Measurements from ENCODE around the gene STK35.
"Not testable (repeated sequence)": the region's sequence is repeated elsewhere in the genome, so short reads cannot be mapped to it uniquely, and the experiment has no call there.

Gene STK35

DNA sequence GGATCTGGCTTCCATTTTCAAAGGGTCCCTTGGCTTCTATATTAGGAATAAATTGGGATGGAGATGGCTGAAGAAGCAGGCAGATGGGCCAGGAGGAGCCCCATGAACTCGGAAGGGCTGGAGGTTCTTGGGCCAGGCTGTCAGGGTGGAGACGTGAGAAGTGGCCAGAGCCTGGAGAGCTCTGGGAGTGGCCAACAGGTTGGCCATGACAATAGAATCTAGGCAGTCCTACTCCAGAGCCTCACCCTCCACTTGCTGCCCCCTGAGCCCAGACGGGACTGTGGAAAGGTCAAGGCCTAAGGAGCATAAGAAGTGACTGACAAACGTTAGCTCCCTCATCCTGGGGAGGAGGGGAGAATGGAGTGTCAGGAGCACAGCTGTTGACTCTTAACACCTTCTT lies 62.1 kb downstream of the STK35 start:
- no peak for DNase-seq

GRCh38 chr20:2164421-2164820 lies 62.8 kb downstream of the STK35 start:
- no peak for DNase-seq

- DNase-seq = no peak
Measured at GRCh38 chr20:2164966-2165365, 63.3 kb downstream of the STK35 start.

- DNase-seq = no peak
Measured at GRCh38 chr20:2165871-2166270, 64.2 kb downstream of the STK35 start.

GRCh38 chr20:2167112-2167511 lies 65.5 kb downstream of the STK35 start:
- no peak for DNase-seq

- DNase-seq = no peak
Measured at GRCh38 chr20:2168946-2169345, 67.3 kb downstream of the STK35 start.

DNA sequence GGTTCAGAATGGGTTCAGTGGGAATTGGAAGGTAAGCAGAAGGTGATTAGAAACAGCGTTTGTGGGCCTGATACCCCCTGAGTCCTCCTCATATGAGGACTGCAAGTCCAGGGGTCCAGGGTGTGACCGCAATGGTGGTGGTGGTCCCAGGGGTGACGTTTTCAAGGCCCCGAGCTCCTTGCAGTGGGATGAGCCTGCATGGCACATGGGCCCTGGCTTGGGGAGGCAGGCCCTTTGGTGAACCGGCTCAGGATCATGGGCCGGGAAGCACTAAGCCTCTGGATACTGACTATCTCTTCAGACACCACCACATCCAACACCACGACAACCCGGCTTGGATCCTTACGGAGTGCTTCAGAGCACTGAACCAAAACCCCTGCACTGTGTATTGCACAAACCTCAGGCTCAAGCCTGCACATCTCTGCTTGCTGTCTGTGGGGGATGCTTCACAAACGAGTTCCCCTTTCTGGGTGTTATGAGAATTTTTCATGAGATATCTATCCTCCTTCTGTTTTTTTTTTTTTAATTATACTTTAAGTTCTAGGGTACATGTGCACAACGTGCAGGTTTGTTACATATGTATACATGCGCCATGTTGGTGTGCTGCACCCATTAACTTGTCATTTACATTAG lies 67.9 kb downstream of the STK35 start:
- no peak for DNase-seq

DNA sequence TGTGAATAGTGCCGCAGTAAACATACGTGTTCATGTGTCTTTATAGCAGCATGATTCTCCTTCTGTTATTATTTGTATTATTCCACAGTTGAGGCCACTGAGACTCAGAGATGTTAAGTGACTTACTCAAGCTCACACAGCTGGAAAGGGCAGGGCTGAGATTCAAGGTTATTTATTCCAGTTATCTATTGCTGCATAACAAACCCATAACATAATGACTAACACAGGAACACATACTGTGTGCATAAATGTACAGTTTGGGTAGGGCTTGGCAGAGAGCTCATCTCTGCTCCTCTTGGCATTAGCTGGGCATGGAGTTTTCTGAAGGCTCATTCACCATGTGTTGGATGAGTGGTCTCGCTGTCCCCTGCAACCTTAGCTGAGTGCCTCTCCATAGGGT lies 68.8 kb downstream of the STK35 start:
- DNase-seq = no peak

GRCh38 chr20:2171266-2171790 lies 69.7 kb downstream of the STK35 start:
- no peak for DNase-seq

- DNase-seq = not testable (repeated sequence)
Measured at GRCh38 chr20:2171840-2172239, 70.2 kb downstream of the STK35 start.

- DNase-seq = peak; percentile 64 to 70
Measured at GRCh38 chr20:2172305-2173175, 70.9 kb downstream of the STK35 start.

DNA sequence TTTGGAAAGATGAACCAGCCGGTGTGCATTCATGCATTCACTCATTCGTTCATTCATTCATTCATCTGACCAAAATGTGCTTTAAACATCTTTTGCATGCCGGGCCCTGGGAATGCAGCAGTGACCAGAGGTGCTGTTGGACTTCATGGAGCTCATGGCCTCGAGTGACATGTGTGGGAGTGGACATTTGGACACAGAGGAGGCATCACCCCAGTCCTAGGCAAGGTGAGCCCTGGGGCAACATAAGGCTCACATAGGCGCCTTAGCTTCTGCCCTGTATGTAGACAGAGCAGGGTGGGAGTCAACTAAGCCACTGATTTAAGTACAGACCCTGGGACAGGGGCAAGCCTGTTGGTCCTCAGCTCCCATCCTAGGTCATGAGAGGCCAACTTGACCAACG lies 71.6 kb downstream of the STK35 start:
- no peak for DNase-seq

DNA sequence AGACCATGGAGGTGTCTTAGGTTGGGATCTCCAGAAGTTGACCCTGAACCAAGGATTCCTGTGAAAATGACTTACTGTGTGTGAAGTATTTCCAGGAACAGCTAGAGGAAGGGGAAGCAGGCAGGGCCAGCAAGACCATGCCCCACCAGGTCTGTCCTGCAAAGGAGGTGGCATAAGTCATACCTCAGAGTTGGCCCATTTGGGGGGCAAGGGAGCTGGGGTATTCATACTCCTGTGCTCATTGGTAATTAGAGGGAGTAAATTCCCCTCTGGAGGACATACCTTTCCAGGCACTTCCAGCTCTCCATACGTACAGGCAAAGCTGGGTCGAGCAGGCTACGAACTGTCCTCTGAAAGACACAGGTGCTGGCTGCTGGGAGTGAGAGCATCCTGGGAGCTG lies 72.4 kb downstream of the STK35 start:
- no peak for DNase-seq

DNA sequence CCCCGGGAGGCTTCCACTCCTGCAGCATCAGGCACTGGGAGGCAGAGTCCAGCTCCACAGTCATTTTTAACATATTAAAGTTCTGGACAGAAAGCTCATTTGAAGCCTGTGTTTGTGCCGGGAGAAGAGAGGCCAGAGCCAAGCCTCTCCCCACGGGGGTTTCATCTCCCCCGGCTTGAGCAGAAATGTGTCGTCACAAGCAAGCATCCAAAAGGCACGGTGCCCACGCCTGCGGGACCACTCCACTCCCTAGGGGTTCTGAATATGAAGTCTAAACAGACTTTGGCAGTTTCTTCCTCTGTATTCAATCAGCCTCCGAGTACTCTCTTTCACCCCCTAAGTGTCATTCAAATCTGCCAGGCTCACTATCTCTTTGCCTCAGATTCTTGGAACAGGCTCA lies 75.3 kb downstream of the STK35 start:
- DNase-seq = no peak

DNA sequence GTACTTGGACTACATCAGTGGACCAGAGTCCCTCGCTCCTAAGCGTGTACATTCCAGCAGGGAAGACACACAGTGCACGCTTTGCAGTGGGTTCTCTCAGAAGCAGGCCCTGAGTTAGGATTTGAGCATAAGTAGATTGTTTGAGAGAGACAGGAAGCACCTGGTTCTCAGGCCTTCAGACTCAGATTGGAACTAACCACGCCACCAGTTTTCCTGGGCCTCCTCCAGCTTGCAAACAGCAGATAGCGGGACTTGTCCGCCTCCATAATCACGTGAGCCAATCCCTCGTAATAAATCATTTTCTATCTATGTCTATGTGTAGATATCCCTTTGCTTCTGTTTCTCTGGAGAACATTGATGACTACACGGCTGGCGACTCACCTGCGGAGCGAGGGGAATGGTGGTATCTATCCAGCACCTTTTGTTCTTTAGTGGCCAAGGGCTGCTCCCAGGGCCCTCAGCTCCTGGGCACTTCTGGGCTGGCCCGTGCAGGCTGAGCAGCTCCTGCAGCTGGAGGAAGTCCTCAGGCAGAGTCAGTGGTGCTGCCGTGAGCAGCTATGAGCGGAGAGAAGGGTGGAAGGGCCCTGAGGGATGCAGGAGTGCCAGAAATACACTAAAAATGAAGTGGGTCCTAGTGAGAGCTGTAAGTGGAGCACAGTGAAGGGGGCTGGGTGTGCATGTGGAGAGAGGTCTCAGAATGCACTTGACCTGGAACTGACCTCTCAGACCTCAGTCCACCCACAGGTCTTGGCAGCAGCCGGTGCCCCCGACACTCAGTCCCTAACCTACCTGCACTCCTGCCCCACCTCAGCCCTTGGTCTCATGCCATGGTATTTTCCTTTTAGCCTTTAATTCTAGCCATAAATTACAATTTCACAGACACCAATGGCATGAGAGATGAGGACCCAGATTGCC lies 76.9 kb downstream of the STK35 start:
- no peak for DNase-seq

DNA sequence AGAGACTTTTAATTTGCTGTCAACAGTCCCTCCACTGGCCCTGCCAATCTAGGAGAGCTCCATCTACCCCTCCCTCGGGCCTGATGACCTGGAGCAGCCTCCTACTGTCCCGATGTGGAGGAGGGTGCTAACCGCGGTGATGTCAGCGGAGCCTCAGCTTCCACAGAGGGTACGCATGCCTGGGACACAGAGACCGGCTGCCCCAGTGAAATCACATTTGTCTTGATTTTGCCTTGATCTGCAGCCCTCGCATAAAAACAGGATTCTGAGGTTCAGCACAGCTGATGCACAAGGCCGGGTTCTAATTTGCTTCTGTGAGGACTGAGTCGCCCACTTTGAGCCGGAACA lies 77.6 kb downstream of the STK35 start:
- no peak for DNase-seq

- no peak for DNase-seq
Measured at GRCh38 chr20:2179949-2180348, 78.3 kb downstream of the STK35 start.

GRCh38 chr20:2183381-2183780 lies 81.8 kb downstream of the STK35 start:
- DNase-seq = no peak

DNA sequence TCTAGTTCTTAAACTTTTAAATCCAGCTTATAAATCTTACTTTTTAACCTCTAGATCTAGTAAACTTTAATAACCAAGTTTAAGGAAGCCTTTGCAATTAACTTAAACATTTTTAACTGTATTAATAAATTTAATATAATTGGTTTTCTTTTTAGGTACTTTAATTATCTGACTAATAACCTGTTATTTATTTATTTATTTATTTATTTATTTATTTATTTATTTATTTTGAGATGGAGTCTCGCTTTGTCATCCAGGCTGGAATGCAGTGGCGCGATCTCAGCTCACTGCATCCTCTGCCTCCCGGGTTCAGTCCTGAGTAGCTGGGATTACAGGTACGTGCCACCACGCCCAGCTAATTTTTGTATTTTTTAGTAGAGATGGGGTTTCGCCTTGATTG lies 83.3 kb downstream of the STK35 start:
- not testable (repeated sequence) for DNase-seq

DNA sequence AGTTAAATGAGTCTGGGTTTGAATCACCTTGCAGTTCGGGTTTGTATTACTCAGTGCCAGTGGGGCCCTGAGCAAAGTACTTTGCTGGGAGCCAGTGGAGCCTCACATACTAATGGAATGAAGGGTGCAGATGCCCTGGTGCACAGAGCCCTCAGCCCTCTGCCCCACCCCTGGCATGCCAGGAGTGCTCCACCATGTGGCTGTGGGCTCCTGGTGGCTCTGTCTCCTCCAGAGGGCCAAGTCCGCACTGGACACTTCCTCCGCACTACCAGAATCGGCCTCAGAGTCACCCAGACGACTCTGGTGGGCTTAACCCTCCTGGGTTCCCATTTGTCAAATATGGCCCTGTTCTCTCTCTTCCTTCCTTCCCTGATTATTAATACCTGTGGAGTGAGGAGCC lies 94.0 kb downstream of the STK35 start:
- no peak for DNase-seq

- DNase-seq = no peak
Measured at GRCh38 chr20:2197166-2197565, 95.5 kb downstream of the STK35 start.

All from CD4-positive, alpha-beta T cell treated with Interleukin-4 for 1 hour (primary cell).